ENCODE data around the gene ZSCAN2.
"Not testable (repeated sequence)": the region's sequence is repeated elsewhere in the genome, so short reads cannot be mapped to it uniquely, and the experiment has no call there.

Gene ZSCAN2

DNA sequence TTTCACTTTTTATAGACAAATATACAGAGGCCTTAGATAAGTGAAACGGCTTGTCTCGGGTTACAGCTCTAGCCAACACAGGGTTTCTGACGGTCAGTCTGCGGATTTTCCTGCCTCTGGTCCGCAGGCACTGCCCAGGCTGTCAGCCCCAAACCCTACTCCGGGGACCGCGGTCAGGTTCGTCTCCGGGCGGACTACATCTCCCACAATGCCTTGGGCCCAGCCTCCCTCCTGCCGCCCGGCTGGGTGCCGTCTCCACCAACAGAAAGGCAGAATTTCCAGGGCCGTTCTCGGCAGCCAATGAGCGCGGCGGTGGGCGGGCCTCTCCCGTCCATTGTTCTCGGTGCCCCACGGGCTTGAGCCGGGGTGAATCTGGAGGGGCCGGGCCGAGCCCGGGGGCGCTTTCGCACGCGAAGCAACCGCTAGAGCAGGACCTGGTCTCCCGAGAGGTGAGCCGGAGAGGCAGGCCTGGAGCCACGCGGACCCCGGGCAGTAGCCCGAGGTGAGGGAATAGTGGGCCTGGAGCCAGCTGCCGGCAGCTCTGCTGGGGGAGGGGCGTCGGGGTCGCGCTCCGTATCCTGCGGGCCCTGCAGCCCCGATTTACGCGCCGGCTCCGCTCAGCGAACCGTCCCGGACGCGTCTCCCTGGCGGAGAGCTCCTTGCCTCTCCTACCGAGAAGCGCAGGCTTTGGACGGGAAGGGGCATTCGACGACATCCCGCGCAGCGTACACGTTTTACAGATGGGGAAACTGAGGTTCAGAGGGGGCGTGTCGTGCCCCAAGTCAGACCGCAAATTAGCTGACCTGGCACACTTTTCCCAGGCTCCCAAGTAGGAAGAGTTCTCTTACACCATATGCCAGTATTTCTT lies at the start of gene ZSCAN2:
ZSCAN2 (plus strand) TSS at position 323 of the 868 bp plus-strand sequence. CDS start 2,919 bp downstream, outside the sequence.
- Histone ChIP-seq H3K4me3 (ENCODE audit: low read depth, low read length) (peak within 1 kb of the TSS; percentile 72), H3K36me3 (peaks cover 22% of the 10 kb centered on the region), H3K27ac (peak within 1 kb of the TSS; percentile 86), H3K27me3 (ENCODE audit: insufficient read depth, low read depth, severe bottlenecking) (no peaks in the 10 kb centered on the region), H3K9me3 (ENCODE audit: severe bottlenecking) (no peaks in the 10 kb centered on the region)
- no peak for TF ChIP-seq CTCF (IDR thresholded peaks at IDR 0.05; ENCODE audit: low read depth, low read length)
- peak; percentile 96 for DNase-seq

GRCh38 chr15:84551624-84552023 lies 49.2 kb upstream of the ZSCAN2 start:
- H3K4me3 ChIP-seq (ENCODE audit: low read depth, low read length); H3K27me3 ChIP-seq (ENCODE audit: insufficient read depth, low read depth, severe bottlenecking); H3K27ac ChIP-seq; H3K36me3 ChIP-seq; H3K9me3 ChIP-seq (ENCODE audit: severe bottlenecking); DNase-seq: not testable (repeated sequence)

DNA sequence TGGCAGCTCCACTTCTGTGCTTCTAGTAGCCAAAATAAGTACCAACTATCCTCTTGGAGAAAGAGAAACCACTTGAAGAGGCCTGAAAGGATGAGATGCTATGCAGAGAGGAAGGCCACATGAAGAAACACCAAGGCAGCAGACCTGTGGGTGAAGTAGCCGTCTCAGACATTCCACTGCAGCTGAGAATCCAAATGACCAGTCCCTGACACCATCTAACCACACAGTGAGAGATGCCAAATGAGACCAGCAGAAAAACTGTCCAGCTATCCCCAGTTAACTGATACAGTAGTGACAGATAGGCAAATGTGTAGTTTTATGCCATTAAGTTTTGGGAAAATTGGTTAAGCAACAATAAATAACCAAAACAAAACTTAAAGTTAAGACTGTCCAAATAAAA lies 47.9 kb upstream of the ZSCAN2 start:
- Histone ChIP-seq H3K27ac (no peak overlapping the region), H3K27me3 (ENCODE audit: insufficient read depth, low read depth, severe bottlenecking) (no peaks in the 10 kb centered on the region), H3K4me3 (ENCODE audit: low read depth, low read length) (no peak overlapping the region), H3K9me3 (ENCODE audit: severe bottlenecking) (no peaks in the 10 kb centered on the region), H3K36me3 (no peaks in the 10 kb centered on the region; the same call in none of the 2 replicates)
- no peak for DNase-seq
- TF ChIP-seq CTCF (IDR thresholded peaks at IDR 0.05; ENCODE audit: low read depth, low read length): no peak

DNA sequence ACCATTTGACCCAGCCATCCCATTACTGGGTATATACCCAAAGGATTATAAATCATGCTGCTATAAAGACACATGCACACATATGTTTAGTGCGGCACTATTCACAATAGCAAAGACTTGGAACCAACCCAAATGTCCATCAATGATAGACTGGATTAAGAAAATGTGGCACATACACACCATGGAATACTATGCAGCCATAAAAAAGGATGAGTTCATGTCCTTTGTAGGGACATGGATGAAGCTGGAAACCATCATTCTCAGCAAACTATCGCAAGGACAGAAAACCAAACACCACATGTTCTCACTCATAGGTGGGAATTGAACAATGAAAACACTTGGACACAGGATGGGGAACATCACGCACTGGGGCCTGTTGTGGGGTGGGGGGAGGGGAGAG lies 44.1 kb upstream of the ZSCAN2 start:
- not testable (repeated sequence) for H3K4me3 ChIP-seq (ENCODE audit: low read depth, low read length); H3K27ac ChIP-seq; H3K27me3 ChIP-seq (ENCODE audit: insufficient read depth, low read depth, severe bottlenecking); H3K9me3 ChIP-seq (ENCODE audit: severe bottlenecking); DNase-seq; H3K36me3 ChIP-seq

- H3K4me3 ChIP-seq (ENCODE audit: low read depth, low read length); H3K27me3 ChIP-seq (ENCODE audit: insufficient read depth, low read depth, severe bottlenecking); H3K9me3 ChIP-seq (ENCODE audit: severe bottlenecking); H3K36me3 ChIP-seq: not testable (repeated sequence)
- H3K27ac ChIP-seq: peak overlapping the region; percentile 49; the same call in 1 of the 2 replicates
- DNase-seq: peak; percentile 67
Observed at GRCh38 chr15:84568021-84568420, 32.8 kb upstream of the ZSCAN2 start.

- Histone ChIP-seq H3K27me3 (ENCODE audit: insufficient read depth, low read depth, severe bottlenecking) (no peaks in the 10 kb centered on the region), H3K36me3 (no peaks in the 10 kb centered on the region), H3K9me3 (ENCODE audit: severe bottlenecking) (no peaks in the 10 kb centered on the region), H3K27ac (peak overlapping the region; percentile 73), H3K4me3 (ENCODE audit: low read depth, low read length) (peak overlapping the region; percentile 97)
- peak; percentile 32 for DNase-seq
- TF ChIP-seq CTCF (IDR thresholded peaks at IDR 0.05; ENCODE audit: low read depth, low read length): no peak
Observed at GRCh38 chr15:84570164-84570735, 30.6 kb upstream of the ZSCAN2 start.

- Histone ChIP-seq H3K4me3 (ENCODE audit: low read depth, low read length) (no peak overlapping the region), H3K27me3 (ENCODE audit: insufficient read depth, low read depth, severe bottlenecking) (no peaks in the 10 kb centered on the region), H3K9me3 (ENCODE audit: severe bottlenecking) (no peaks in the 10 kb centered on the region), H3K27ac (no peak overlapping the region), H3K36me3 (no peaks in the 10 kb centered on the region)
- no peak for DNase-seq
- no peak for TF ChIP-seq CTCF (IDR thresholded peaks at IDR 0.05; ENCODE audit: low read depth, low read length)
Observed at GRCh38 chr15:84572231-84572630, 28.6 kb upstream of the ZSCAN2 start.

Measured in WERI-Rb-1 (cell line).